Skeletal muscle satellite cell (primary cell): ENCODE results near the gene KHDC3L. TPM values are rescaled to one million over a fixed set of nuclear protein-coding genes. Genes with fewer than 3 reads are reported as not detected.

ENCODE experiments used
- H3K27me3 ChIP-seq: 2 replicates; pipeline ENCODE4 v1.7.0; 2013; ENCODE audit warnings: low read length; ENCODE audit not compliant: control insufficient read depth, insufficient read depth
- H3K36me3 ChIP-seq: 2 replicates; pipeline ENCODE4 v1.7.0; 2013; ENCODE audit warnings: mild to moderate bottlenecking, control low read depth, low read length; ENCODE audit not compliant: insufficient read depth
- H3K4me1 ChIP-seq: 2 replicates; pipeline ENCODE4 v1.7.0; 2013; ENCODE audit warnings: low read length; ENCODE audit not compliant: control insufficient read depth, insufficient read depth
- H3K4me2 ChIP-seq: 2 replicates; pipeline ENCODE4 v1.7.0; 2013; ENCODE audit warnings: mild to moderate bottlenecking, low read length
- H3K4me3 ChIP-seq: 2 replicates; pipeline ENCODE4 v1.7.0; 2013; ENCODE audit warnings: low read length
- H3K9ac ChIP-seq: 2 replicates; pipeline ENCODE4 v1.7.0; 2013; ENCODE audit warnings: mild to moderate bottlenecking, low read depth, low read length, moderate library complexity
- H3K9me3 ChIP-seq: replicated peaks from 2 replicates; pipeline ENCODE4 v1.7.0; 2013; ENCODE audit warnings: mild to moderate bottlenecking, control low read depth, low read length
- total RNA-seq: library from RNA; depleted of rRNA; stranded (reverse); fragments of >200 nt; gene quantifications from 2 replicates; pipeline ENCODE4 v1.2.3, GENCODE V29; 2012; rRNA removed

KHDC3L gene, protein sequence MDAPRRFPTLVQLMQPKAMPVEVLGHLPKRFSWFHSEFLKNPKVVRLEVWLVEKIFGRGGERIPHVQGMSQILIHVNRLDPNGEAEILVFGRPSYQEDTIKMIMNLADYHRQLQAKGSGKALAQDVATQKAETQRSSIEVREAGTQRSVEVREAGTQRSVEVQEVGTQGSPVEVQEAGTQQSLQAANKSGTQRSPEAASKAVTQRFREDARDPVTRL
- not detected in 2 replicates for total RNA-seq

DNA sequence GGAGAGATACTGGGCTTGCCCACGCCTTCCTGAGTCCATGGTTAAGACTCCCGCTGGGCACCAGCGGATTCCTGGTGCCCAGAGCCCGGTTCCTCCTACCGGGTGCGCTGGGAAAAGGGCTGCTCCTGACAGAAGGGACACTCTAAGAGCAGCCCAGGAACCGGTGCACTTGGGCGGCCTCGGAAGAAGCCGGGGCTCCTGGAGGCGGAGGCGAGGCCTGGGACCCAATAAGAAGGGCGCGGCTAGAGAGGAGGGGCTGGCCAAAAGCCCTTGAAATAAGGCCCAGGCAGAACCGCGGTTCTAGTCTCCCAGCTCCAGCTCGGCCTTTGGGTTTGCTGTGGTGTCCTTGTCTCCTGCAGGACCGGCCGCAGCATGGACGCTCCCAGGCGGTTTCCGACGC is at the start of gene KHDC3L:
Gene KHDC3L, plus strand, starts transcription at position 301 of the 400 bp plus-strand sequence. Its CDS starts 72 bp downstream, at position 373.
- Histone ChIP-seq H3K4me1 (no peaks in the 10 kb centered on the region), H3K9me3 (no peaks in the 10 kb centered on the region), H3K4me2 (no peak within 1 kb of the TSS), H3K36me3 (no peaks in the 10 kb centered on the region), H3K9ac (no peak within 1 kb of the TSS), H3K27me3 (no peaks in the 10 kb centered on the region), H3K4me3 (no peak within 1 kb of the TSS)

DNA sequence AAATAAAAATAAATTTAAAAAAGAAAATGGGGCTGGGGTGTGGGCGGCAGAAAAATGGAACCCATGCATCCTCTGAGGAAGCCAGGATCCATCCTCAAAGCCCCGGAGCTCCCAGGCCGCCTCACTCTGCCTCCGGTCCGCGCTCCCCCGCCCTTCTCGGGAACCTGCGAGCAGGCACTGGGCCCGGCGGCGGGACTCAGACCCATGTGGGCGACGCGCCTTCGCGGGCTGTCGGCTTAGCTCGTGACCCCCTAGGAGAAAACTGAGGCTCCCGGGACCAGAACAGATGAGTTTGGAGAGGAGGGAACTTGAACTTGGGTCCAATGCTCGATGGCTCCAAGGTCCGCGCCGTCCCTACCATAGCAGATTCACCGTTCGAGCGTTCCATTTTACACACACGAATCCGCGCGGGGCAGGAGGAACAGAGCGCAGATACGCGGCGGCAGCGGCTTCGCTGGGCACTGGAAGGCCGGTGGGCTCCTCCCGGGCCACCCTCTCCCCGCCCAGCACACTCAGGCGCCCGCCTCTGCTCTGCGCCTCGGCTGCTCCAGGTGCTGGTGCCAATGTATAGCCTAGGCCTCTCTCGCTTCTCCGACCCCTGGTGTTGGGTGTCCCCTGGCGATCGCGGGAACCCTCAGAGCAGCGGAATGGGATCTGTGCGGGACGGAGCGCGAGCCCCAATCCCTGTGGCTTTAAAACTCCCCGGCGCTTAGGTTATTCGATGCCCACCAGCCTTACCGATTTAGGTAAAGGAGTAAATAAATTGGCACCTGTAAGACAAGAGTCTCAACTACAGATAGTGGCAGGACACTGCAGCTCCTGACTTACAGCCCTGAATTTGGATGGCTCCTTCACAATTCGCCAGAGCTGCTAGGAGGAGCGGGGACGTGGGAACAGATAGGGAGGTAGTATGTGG is 47.6 kb upstream of the KHDC3L start:
- H3K9me3 ChIP-seq = no peaks in the 10 kb centered on the region
- no peaks in the 10 kb centered on the region for H3K36me3 ChIP-seq
- peaks cover 6% of the 10 kb centered on the region for H3K4me1 ChIP-seq
- H3K9ac ChIP-seq = no peak overlapping the region
- H3K4me2 ChIP-seq = peak overlapping the region; percentile 78
- peak overlapping the region; percentile 49 for H3K4me3 ChIP-seq
- peaks cover 13% of the 10 kb centered on the region for H3K27me3 ChIP-seq

DNA sequence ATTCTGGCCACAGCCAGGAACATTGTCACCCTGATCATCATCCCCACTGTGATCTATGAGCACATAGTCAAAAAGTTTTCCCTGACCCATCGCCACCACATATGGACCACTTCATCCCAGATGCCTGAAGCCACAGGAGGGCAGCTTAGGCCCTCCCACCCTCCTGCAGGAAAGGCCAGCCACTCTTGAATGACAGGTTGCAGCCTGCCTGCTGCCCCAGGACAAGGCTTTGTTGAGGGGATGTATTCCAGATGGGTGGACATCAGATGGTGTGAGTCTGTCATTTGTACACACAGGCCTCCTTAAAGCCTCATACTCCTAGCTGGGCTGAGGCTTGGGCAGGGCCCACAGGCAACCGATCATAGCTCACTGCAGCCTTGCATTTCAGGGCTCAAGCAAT is 39.1 kb upstream of the KHDC3L start:
- no peaks in the 10 kb centered on the region for H3K27me3 ChIP-seq
- H3K4me1 ChIP-seq = peaks cover 5% of the 10 kb centered on the region
- no peak overlapping the region for H3K9ac ChIP-seq
- no peak overlapping the region for H3K4me2 ChIP-seq
- no peaks in the 10 kb centered on the region for H3K9me3 ChIP-seq
- H3K4me3 ChIP-seq = no peak overlapping the region
- no peaks in the 10 kb centered on the region for H3K36me3 ChIP-seq

DNA sequence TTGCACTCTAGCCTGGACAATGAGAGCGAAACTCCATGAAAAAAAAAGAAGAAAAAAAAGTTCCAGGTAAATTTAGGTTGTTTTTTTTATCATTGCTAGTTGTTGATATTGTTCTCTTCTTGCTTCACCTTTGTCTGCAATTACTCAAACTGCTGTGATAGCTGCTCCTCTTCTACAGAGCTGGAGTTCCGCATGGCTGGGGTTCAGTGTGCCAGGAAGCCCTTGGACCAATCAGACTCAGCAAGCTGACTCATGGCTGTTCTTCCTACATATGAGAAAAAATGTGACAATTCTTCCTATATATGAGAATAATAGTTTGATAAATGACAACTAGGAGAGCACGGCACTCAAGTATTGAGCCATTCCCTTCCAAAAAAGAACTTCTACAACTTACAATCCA is 36.8 kb upstream of the KHDC3L start:
- Histone ChIP-seq H3K4me2 (no peak overlapping the region), H3K4me3 (no peak overlapping the region), H3K27me3 (peaks cover 11% of the 10 kb centered on the region), H3K4me1 (peaks cover 5% of the 10 kb centered on the region), H3K36me3 (no peaks in the 10 kb centered on the region), H3K9ac (no peak overlapping the region), H3K9me3 (no peaks in the 10 kb centered on the region)

DNA sequence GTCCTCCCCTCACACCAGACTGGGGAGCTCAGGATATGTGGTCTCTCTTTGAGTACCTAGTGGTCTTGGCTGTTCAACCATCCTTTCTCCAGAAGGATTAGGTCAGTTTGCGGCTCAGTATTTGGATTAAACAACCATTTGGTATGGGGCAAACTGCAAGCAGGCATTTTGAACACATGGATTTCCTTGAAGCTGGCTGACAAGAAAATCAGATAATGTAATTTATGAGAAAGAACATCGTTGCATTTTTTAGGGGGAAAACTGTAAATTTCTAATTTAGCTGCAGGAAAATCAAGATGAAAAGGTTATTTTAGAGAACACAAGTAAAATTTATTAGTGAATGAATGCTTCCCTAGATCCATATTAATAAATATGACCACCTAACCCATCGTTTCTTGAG is 33.7 kb upstream of the KHDC3L start:
- Histone ChIP-seq H3K9me3 (no peaks in the 10 kb centered on the region), H3K4me3 (no peak overlapping the region), H3K36me3 (no peaks in the 10 kb centered on the region), H3K4me1 (peaks cover 5% of the 10 kb centered on the region), H3K9ac (no peak overlapping the region), H3K27me3 (peaks cover 30% of the 10 kb centered on the region), H3K4me2 (no peak overlapping the region)

DNA sequence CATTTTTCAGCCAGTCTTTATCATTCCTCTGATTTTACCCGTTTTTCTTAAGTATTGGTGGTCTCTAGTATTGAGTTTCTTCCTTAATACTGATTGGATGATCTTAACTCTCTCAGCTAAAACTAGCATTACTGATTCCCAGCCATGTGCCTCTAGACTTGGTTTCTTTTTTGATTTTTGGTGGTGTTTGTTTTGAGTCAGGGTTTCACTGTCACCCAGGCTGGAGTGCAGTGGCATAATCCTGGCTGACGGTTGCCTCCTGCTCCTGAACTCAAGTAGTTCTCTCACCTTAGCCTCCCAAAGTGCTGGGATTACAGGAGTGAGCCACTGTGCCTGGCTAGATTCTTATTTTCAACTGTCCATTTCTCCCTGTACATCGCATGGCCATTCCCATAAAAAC is 33.3 kb upstream of the KHDC3L start:
- H3K9ac ChIP-seq = no peak overlapping the region
- H3K4me3 ChIP-seq = no peak overlapping the region
- peaks cover 30% of the 10 kb centered on the region for H3K27me3 ChIP-seq
- H3K9me3 ChIP-seq = no peaks in the 10 kb centered on the region
- peaks cover 5% of the 10 kb centered on the region for H3K4me1 ChIP-seq
- no peaks in the 10 kb centered on the region for H3K36me3 ChIP-seq
- H3K4me2 ChIP-seq = no peak overlapping the region

DNA sequence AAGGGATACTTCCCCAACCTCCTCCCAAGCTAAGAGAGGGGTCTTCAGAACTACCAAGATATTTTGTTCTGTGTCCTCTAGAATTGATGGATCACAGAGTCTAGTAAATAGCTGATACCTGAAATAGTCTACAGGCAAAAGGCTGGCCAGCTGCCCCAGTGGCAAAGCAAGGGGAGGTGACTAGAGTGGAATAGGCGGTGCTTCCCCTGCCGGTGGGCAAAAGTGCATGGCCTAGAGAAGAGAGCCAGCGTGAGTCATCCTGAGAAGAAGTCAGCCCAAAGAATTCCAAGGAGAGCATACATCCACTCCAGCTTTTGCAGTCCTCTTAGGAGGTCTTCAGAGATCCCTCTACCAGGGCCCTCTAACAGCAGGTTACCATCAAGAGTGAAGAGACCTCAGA is 23.1 kb upstream of the KHDC3L start:
- no peak overlapping the region for H3K4me2 ChIP-seq
- H3K27me3 ChIP-seq = peaks cover 8% of the 10 kb centered on the region
- H3K36me3 ChIP-seq = no peaks in the 10 kb centered on the region
- H3K9ac ChIP-seq = no peak overlapping the region
- no peaks in the 10 kb centered on the region for H3K9me3 ChIP-seq
- H3K4me3 ChIP-seq = no peak overlapping the region
- no peaks in the 10 kb centered on the region for H3K4me1 ChIP-seq

DNA sequence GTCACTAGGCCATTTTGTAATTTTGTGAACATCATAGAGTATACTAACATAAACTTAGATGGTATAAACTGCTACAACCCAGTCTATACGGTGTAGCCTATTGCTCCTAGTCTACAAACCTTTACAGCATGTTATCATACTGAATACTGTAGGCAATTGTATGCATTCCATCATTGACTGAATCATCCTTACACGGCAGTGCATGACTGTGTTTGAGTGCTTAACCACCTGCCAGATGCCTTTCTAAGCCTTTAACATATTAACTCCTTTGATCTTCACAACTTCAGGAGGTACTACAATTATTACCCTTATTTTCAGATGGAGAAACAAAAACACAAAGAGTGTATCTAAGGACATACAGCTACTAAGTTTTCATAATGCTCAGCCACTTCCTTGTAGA is 22.4 kb upstream of the KHDC3L start:
- Histone ChIP-seq H3K27me3 (peaks cover 8% of the 10 kb centered on the region), H3K9ac (no peak overlapping the region), H3K4me1 (no peaks in the 10 kb centered on the region), H3K4me2 (no peak overlapping the region), H3K4me3 (no peak overlapping the region), H3K9me3 (no peaks in the 10 kb centered on the region), H3K36me3 (no peaks in the 10 kb centered on the region)

DNA sequence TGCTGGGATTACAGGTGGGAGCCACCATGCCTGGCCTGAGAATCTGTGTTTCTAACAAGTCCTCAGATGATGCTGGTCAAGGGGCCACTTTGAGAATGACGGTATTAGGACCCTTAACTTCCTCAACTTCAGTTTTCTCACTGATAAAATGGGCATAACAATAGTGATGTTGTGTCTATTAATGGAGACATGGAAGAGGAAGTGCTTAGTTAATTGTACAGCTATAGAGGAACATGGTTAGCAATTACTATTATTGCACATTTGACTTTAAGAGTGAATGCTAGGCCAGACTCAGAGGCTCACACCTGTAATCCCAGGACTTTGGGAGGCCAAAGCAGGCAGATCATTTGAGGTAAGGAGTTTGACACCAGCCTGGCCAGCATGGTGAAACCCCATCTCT is 21.1 kb upstream of the KHDC3L start:
- Histone ChIP-seq H3K9ac (no peak overlapping the region), H3K4me1 (no peaks in the 10 kb centered on the region), H3K9me3 (no peaks in the 10 kb centered on the region), H3K27me3 (peaks cover 8% of the 10 kb centered on the region), H3K4me2 (no peak overlapping the region), H3K36me3 (no peaks in the 10 kb centered on the region), H3K4me3 (no peak overlapping the region)

DNA sequence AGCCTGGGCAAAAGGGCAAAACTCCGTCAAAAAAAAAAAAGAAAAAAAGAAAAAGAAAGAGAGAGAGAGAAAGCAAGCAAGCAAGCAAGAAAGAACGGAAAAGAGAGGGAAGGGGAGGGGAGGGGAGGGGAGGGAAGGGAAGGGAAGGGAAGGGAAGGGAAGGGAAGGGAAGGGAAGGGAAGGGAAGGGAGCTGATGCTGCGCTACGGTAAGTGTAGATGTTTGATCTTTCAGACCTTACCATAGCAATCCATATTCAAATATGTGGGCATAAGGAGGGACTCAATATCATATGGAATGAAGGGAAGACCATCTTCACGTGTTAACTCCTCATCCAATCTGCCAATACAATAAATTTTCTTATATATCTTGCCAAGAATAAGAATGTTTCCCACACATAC is 20.3 kb upstream of the KHDC3L start:
- Histone ChIP-seq H3K27me3 (peaks cover 12% of the 10 kb centered on the region), H3K9ac (no peak overlapping the region), H3K4me1 (no peaks in the 10 kb centered on the region), H3K4me3 (no peak overlapping the region), H3K36me3 (no peaks in the 10 kb centered on the region), H3K4me2 (no peak overlapping the region), H3K9me3 (no peaks in the 10 kb centered on the region)

DNA sequence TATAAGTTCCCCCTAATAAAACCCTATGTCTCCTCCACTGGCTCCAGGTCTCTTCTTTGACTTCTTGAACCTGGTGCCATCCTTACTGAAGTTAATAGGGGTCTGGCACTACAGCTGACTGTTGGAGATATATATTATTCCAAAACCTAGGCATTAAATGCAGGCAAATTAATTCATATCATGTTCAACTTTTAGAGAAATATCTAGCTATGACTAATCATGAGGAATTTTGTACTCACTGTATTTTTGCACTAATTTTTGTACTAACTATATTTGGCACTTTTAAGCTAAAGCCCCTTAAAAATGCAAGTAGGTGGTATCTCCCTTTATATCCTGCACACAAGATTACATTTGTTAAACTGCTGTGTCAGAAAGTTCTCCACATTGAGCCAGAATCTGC is 19.3 kb upstream of the KHDC3L start:
- no peak overlapping the region for H3K4me2 ChIP-seq
- peaks cover 12% of the 10 kb centered on the region for H3K27me3 ChIP-seq
- H3K4me3 ChIP-seq = no peak overlapping the region
- no peaks in the 10 kb centered on the region for H3K36me3 ChIP-seq
- no peaks in the 10 kb centered on the region for H3K4me1 ChIP-seq
- H3K9me3 ChIP-seq = no peaks in the 10 kb centered on the region
- no peak overlapping the region for H3K9ac ChIP-seq
